Measurements from ENCODE around the gene KISS1.

The KISS1 gene

GRCh38 chr1:204219971-204220616 is 23.8 kb upstream of the KISS1 start:
- no peak overlapping the region for H3K4me3 ChIP-seq (ENCODE audit: low read depth, low read length)
- no peak for DNase-seq (ENCODE audit: low read depth)
- TF ChIP-seq MAX (IDR thresholded peaks at IDR 0.05; ENCODE audit: low read depth, low read length) (no peak), POLR2A (IDR thresholded peaks at IDR 0.05; ENCODE audit: extremely low read depth, insufficient read length) (no peak), MYC (IDR thresholded peaks at IDR 0.05; ENCODE audit: low read depth, low read length) (no peak), CTCF (IDR thresholded peaks at IDR 0.05; ENCODE audit: low read depth, low read length) (no peak)

GRCh38 chr1:204218552-204218951 is 22.3 kb upstream of the KISS1 start:
- no peak for TF ChIP-seq MAX (IDR thresholded peaks at IDR 0.05; ENCODE audit: low read depth, low read length)
- TF ChIP-seq POLR2A (IDR thresholded peaks at IDR 0.05; ENCODE audit: extremely low read depth, insufficient read length), result no peak
- H3K4me3 ChIP-seq (ENCODE audit: low read depth, low read length), result no peak overlapping the region
- DNase-seq (ENCODE audit: low read depth), result no peak

GRCh38 chr1:204217648-204218000 is 21.3 kb upstream of the KISS1 start:
- TF ChIP-seq POLR2A (IDR thresholded peaks at IDR 0.05; ENCODE audit: extremely low read depth, insufficient read length) (no peak), CTCF (IDR thresholded peaks at IDR 0.05; ENCODE audit: low read depth, low read length) (no peak), MAX (IDR thresholded peaks at IDR 0.05; ENCODE audit: low read depth, low read length) (no peak), MYC (IDR thresholded peaks at IDR 0.05; ENCODE audit: low read depth, low read length) (no peak)
- DNase-seq (ENCODE audit: low read depth), result no peak

GRCh38 chr1:204216880-204217647 is 20.8 kb upstream of the KISS1 start:
- TF ChIP-seq MAX (IDR thresholded peaks at IDR 0.05; ENCODE audit: low read depth, low read length) (no peak), POLR2A (IDR thresholded peaks at IDR 0.05; ENCODE audit: extremely low read depth, insufficient read length) (no peak), MYC (IDR thresholded peaks at IDR 0.05; ENCODE audit: low read depth, low read length) (no peak), CTCF (IDR thresholded peaks at IDR 0.05; ENCODE audit: low read depth, low read length) (no peak)
- no peak overlapping the region for H3K4me3 ChIP-seq (ENCODE audit: low read depth, low read length)
- no peak for DNase-seq (ENCODE audit: low read depth)

More at GRCh38 chr1:204217648-204218000, 21.3 kb upstream of the KISS1 start:
- H3K4me3 ChIP-seq (ENCODE audit: low read depth, low read length), result no peak overlapping the region

- TF ChIP-seq CTCF (IDR thresholded peaks at IDR 0.05; ENCODE audit: low read depth, low read length) (no peak), POLR2A (IDR thresholded peaks at IDR 0.05; ENCODE audit: extremely low read depth, insufficient read length) (no peak), MAX (IDR thresholded peaks at IDR 0.05; ENCODE audit: low read depth, low read length) (no peak), MYC (IDR thresholded peaks at IDR 0.05; ENCODE audit: low read depth, low read length) (no peak)
- no peak overlapping the region for H3K4me3 ChIP-seq (ENCODE audit: low read depth, low read length)
- DNase-seq (ENCODE audit: low read depth), result no peak
Measured at GRCh38 chr1:204216236-204216635, 19.9 kb upstream of the KISS1 start.
